Spleen (tissue), 11 donors: Measurements from ENCODE around the gene LIPE. TPM values are rescaled to one million over a fixed set of nuclear protein-coding genes. Genes with fewer than 3 reads are reported as not detected.

Source experiments
- DNase-seq: peaks from one replicate; pipeline ENCODE4 v3.0.0-alpha.2; 2020
- H3K27ac ChIP-seq, 8 donors: fragments of 200-600 bp; sonication (generic) in 7 of 8; 1 replicate in 4 of 8; 2 replicates in 4 of 8; pipeline versions ENCODE4 v1.5.0 to v1.8.0; 2016 to 2021; ENCODE audit warnings: inconsistent platforms in 4 of 8, mild to moderate bottlenecking in 4 of 8, moderate library complexity in 1 of 8
- H3K27me3 ChIP-seq, 7 donors: fragments of 200-600 bp; sonication (generic) in 6 of 7; replicated peaks in 1 of 7; 1 replicate in 4 of 7; 2 replicates in 3 of 7; pipeline versions ENCODE4 v1.5.0 to v1.8.0; 2016 to 2021; ENCODE audit warnings: inconsistent platforms in 3 of 7, mild to moderate bottlenecking in 1 of 7
- H3K36me3 ChIP-seq, 6 donors: fragments of 200-600 bp; sonication (generic) in 5 of 6; 1 replicate in 4 of 6; 2 replicates in 2 of 6; pipeline versions ENCODE4 v1.5.0 to v1.8.0; 2016 to 2021; ENCODE audit warnings: inconsistent platforms in 2 of 6
- H3K4me1 ChIP-seq, 6 donors: fragments of 200-600 bp; sonication (generic) in 5 of 6; 1 replicate in 3 of 6; 2 replicates in 3 of 6; pipeline versions ENCODE4 v1.5.0 to v1.8.0; 2016 to 2021; ENCODE audit warnings: inconsistent platforms in 3 of 6
- H3K4me3 ChIP-seq, 8 donors: fragments of 200-600 bp; sonication (generic) in 7 of 8; 1 replicate in 4 of 8; 2 replicates in 4 of 8; pipeline versions ENCODE4 v1.5.0 to v1.8.0; 2016 to 2021; ENCODE audit warnings: inconsistent platforms in 4 of 8, mild to moderate bottlenecking in 4 of 8, moderate library complexity in 2 of 8
- H3K9me3 ChIP-seq, 8 donors: fragments of 200-600 bp; sonication (generic) in 7 of 8; 1 replicate in 4 of 8; 2 replicates in 4 of 8; pipeline versions ENCODE4 v1.5.0 to v1.8.0; 2016 to 2021; ENCODE audit warnings: inconsistent platforms in 4 of 8
- CTCF ChIP-seq, 11 experiments: fragments of 200-600 bp in 7 of 11; fragments of 450-650 bp in 4 of 11; sonication (generic) in 4 of 11; IDR thresholded peaks in 8 of 11; conservative IDR thresholded peaks in 3 of 11; 1 replicate in 7 of 11; 2 replicates in 4 of 11; pipeline versions ENCODE4 v1.4.0 to v1.8.0; 2016 to 2021; ENCODE audit warnings: antibody characterized with exemption in 11 of 11, inconsistent platforms in 4 of 11, mild to moderate bottlenecking in 1 of 11
- POLR2A ChIP-seq, 3 donors: fragments of 450-650 bp; IDR thresholded peaks; one replicate each; pipeline ENCODE4 v1.5.1; 2017; ENCODE audit warnings: antibody characterized with exemption in 3 of 3, mild to moderate bottlenecking in 1 of 3
- POLR2AphosphoS5 ChIP-seq, 3 donors: sonication (generic); formaldehyde crosslinking; IDR thresholded peaks; one replicate each; pipeline ENCODE4 v1.5.1; 2017; ENCODE audit warnings: antibody characterized with exemption in 3 of 3
- WGBS, 5 donors: extraction: QIAGEN DNeasy Blood & Tissue Kit in 3 of 5; methylation state at CpG; one replicate each; pipeline versions ENCODE4 v1.1.5 to v1.1.7; 2013 to 2018; 5-methylcytosine and 5-hydroxymethylcytosine counted together
- intact Hi-C: fragments of 100-400 bp; cut with DNase I; formaldehyde crosslinking; loops from one replicate; pipeline ENCODE4 v1.15.0; 2023; ENCODE audit warnings: low total_unique reads
- polyA plus RNA-seq, 3 donors: library from polyadenylated mRNA; stranded (reverse); fragments of 200-250 nt; gene quantifications; one replicate each; pipeline ENCODE4 v1.2.1, GENCODE V29; 2013
- total RNA-seq, 7 donors: library from RNA; depleted of rRNA in 3 of 7; stranded (reverse); fragments of >200 nt in 3 of 7; fragmentation: NEBNext Ultra II Directional in 4 of 7; extraction: Animal tissue kit (Norgen Biotek cat#: 25700) in 4 of 7; gene quantifications; one replicate each; pipeline versions ENCODE4 v1.1.0 to v1.2.1, GENCODE V29; 2016 to 2021
- donor health status: healthy with polysubstance abuse.
- donor health status: DM: no; HTN: no; CAD: no; lungs with moderate emphysema.
- donor health status: DM: no; HTN: no; CAD: no.
- donor health status: Bipolar disorder and iron deficiency.
- donor health status: healthy.
- donor health status: DM: no; HTN: no; CAD: no.
- donor health status: DM: yes; HTN: yes; CAD: no.

Gene LIPE
- total and polyA plus RNA-seq, 10 donors = 20.6 to 43.7 (median 25.2) TPM

- Histone ChIP-seq H3K36me3 (no peaks in the 10 kb centered on the region), H3K27ac (no peak overlapping the region), H3K9me3 (no peaks in the 10 kb centered on the region), H3K4me1 (peaks cover 3 to 35% (median 16%) of the 10 kb centered on the region in 6 donors), H3K27me3 (no peaks in the 10 kb centered on the region), H3K4me3 (no peak overlapping the region)
- no peak for TF ChIP-seq POLR2AphosphoS5 (IDR thresholded peaks at IDR 0.05)
- no peak for TF ChIP-seq CTCF (IDR thresholded peaks at IDR 0.05 in 8 of 11, conservative IDR thresholded peaks at IDR 0.05 in 3 of 11)
- TF ChIP-seq POLR2A (IDR thresholded peaks at IDR 0.05) = no peak
- no peak for DNase-seq
- intact Hi-C loops = no loop called here
- WGBS, 5 donors = 81 to 86% (median 82%) methylated on average over 7 of the region's 7 CpGs
Observed at GRCh38 chr19:42445948-42446347, 18.8 kb upstream of the LIPE start.

- TF ChIP-seq CTCF (IDR thresholded peaks at IDR 0.05 in 8 of 11, conservative IDR thresholded peaks at IDR 0.05 in 3 of 11) (no peak), POLR2A (IDR thresholded peaks at IDR 0.05) (no peak), POLR2AphosphoS5 (IDR thresholded peaks at IDR 0.05) (no peak)
- Histone ChIP-seq H3K36me3 (no peaks in the 10 kb centered on the region), H3K4me3 (no peak overlapping the region), H3K27ac (no peak overlapping the region), H3K4me1 (peaks cover 6 to 30% (median 11%) of the 10 kb centered on the region in 6 donors), H3K27me3 (no peaks in the 10 kb centered on the region), H3K9me3 (no peaks in the 10 kb centered on the region)
- 72 to 87% (median 83%) methylated on average over 4 of the region's 4 CpGs for WGBS, 5 donors
- no peak for DNase-seq
- intact Hi-C loops = no loop called here
Observed at GRCh38 chr19:42443944-42444398, 16.8 kb upstream of the LIPE start.

DNA sequence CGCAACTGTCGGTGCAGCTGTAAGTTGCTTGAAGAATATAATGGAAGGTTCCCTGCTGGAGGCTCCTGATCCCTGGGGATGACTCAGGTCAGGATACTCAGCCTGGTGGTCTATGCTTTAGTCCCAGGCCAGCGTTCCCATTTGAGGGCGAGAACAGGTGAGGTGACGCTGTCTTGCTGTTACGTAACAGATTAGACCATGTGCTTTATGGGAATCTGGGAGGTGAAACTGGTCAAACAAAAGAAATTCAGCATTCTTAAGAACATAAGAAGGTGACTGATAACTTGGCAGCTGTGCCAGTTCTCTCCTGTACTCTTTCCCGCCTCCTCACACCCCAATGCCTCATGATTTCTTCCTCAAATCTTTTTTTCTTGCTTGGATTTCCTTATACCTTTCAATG is 15.6 kb upstream of the LIPE start, which contains the start of gene CXCL17:
Gene CXCL17, minus strand, starts transcription at position 114 of the 400 bp plus-strand sequence. CDS start 114 bp downstream, outside the sequence.
- Histone ChIP-seq H3K27ac (no peak within 1 kb of the TSS), H3K4me3 (no peak within 1 kb of the TSS), H3K9me3 (no peaks in the 10 kb centered on the region), H3K4me1 (peaks cover 6 to 35% (median 14%) of the 10 kb centered on the region in 6 donors), H3K27me3 (no peaks in the 10 kb centered on the region), H3K36me3 (no peaks in the 10 kb centered on the region)
- no peak for DNase-seq
- WGBS, 5 donors = 86 to 93% (median 92%) methylated on average over 7 of the region's 7 CpGs
- TF ChIP-seq CTCF (IDR thresholded peaks at IDR 0.05 in 8 of 11, conservative IDR thresholded peaks at IDR 0.05 in 3 of 11) (no peak), POLR2A (IDR thresholded peaks at IDR 0.05) (no peak), POLR2AphosphoS5 (IDR thresholded peaks at IDR 0.05) (no peak)
- intact Hi-C loops = no loop called here

DNA sequence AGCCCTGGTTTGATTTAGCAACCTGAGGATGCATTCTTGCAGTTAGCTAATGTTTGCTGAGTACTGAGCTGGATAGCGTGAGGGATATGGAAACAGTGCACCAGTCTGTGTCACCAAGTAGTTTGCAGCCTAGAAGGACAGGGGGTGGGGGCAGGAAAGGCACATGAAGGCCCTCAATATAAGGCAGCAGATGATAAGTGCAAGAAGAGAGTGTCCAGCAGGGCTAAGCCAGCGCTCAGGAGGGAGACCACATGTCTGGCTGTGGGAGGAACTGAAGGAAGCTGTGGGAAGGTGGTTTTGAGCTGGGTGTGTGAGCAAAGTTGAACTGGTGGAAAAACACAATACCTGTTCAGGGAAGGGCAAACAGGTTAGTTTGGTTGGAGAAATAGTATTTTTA is 13.9 kb upstream of the LIPE start:
- intact Hi-C loops = no loop called here
- no peaks in the 10 kb centered on the region for H3K9me3 ChIP-seq
- no peak overlapping the region for H3K27ac ChIP-seq
- WGBS, 5 donors = 26 to 58% (median 42%) methylated on average over 2 of the region's 2 CpGs
- H3K4me1 ChIP-seq = peaks cover 6 to 35% (median 14%) of the 10 kb centered on the region in 6 donors
- no peaks in the 10 kb centered on the region for H3K36me3 ChIP-seq
- no peaks in the 10 kb centered on the region for H3K27me3 ChIP-seq
- H3K4me3 ChIP-seq = no peak overlapping the region
- no peak for DNase-seq
- TF ChIP-seq POLR2A (IDR thresholded peaks at IDR 0.05) = no peak
- no peak for TF ChIP-seq POLR2AphosphoS5 (IDR thresholded peaks at IDR 0.05)
- TF ChIP-seq CTCF (IDR thresholded peaks at IDR 0.05 in 8 of 11, conservative IDR thresholded peaks at IDR 0.05 in 3 of 11) = no peak
